GM18520 (cell line): Measurements from ENCODE around the gene ALOXE3.
A peak's percentile ranks its signal among the peaks of the same experiment; 100 is the strongest.
"Not testable (repeated sequence)": the region's sequence is repeated elsewhere in the genome, so short reads cannot be mapped to it uniquely, and the experiment has no call there.

ENCODE experiments used
- ATAC-seq: cut with Tn5 transposase; IDR thresholded peaks from one replicate; pipeline ENCODE4 v1.9.1; 2021; ENCODE audit not compliant: unreplicated experiment

Gene ALOXE3

GRCh38 chr17:8100763-8101162, 17.6 kb downstream of the ALOXE3 start:
- ATAC-seq = no peak

GRCh38 chr17:8100111-8100510, 18.2 kb downstream of the ALOXE3 start:
- no peak for ATAC-seq

- no peak for ATAC-seq
Observed at GRCh38 chr17:8096541-8096940, 21.8 kb downstream of the ALOXE3 start.

GRCh38 chr17:8095361-8095760, 23.0 kb downstream of the ALOXE3 start:
- no peak for ATAC-seq

GRCh38 chr17:8091033-8091687, 27.2 kb downstream of the ALOXE3 start:
- peak; percentile 76 for ATAC-seq

- ATAC-seq = no peak
Observed at GRCh38 chr17:8089728-8090127, 28.6 kb downstream of the ALOXE3 start.

GRCh38 chr17:8087952-8088230, 30.4 kb downstream of the ALOXE3 start:
- no peak for ATAC-seq

GRCh38 chr17:8087075-8087951, 31.0 kb downstream of the ALOXE3 start, which contains the start of gene ALOX12B:
Gene ALOX12B, minus strand, starts transcription at chr17:8087716. Its CDS starts 274 bp downstream, at chr17:8087442.
- no peak for ATAC-seq

GRCh38 chr17:8084250-8084649, 34.1 kb downstream of the ALOXE3 start:
- no peak for ATAC-seq

GRCh38 chr17:8082292-8082691, 36.0 kb downstream of the ALOXE3 start:
- ATAC-seq = no peak

- no peak for ATAC-seq
Observed at GRCh38 chr17:8081876-8082275, 36.4 kb downstream of the ALOXE3 start.

GRCh38 chr17:8080799-8081219, 37.5 kb downstream of the ALOXE3 start:
- ATAC-seq = no peak

GRCh38 chr17:8080208-8080798, 38.0 kb downstream of the ALOXE3 start:
- ATAC-seq = no peak

- ATAC-seq = no peak
Observed at GRCh38 chr17:8079291-8080207, 38.8 kb downstream of the ALOXE3 start.

GRCh38 chr17:8077939-8078338, 40.4 kb downstream of the ALOXE3 start:
- ATAC-seq = not testable (repeated sequence)

- ATAC-seq = no peak
Observed at GRCh38 chr17:8076502-8077266, 41.6 kb downstream of the ALOXE3 start.

GRCh38 chr17:8075574-8076342, 42.6 kb downstream of the ALOXE3 start:
- no peak for ATAC-seq

- no peak for ATAC-seq
Observed at GRCh38 chr17:8075081-8075480, 43.2 kb downstream of the ALOXE3 start.

GRCh38 chr17:8074554-8074953, 43.8 kb downstream of the ALOXE3 start:
- no peak for ATAC-seq
